WTC11 (cell line): ENCODE measurements around the gene GALNT9.

Experiments
- CREM ChIP-seq: sonication (generic); formaldehyde crosslinking; IDR thresholded peaks from 2 replicates; pipeline ENCODE4 v1.8.1; 2022; ENCODE audit warnings: mild to moderate bottlenecking, missing genetic modification reagents, moderate library complexity
- ELF4 ChIP-seq: sonication (generic); formaldehyde crosslinking; IDR thresholded peaks from 2 replicates; pipeline ENCODE4 v1.8.1; 2022; ENCODE audit warnings: low read depth, mild to moderate bottlenecking, moderate library complexity, missing genetic modification reagents
- ESRRA ChIP-seq: sonication (generic); formaldehyde crosslinking; IDR thresholded peaks from 2 replicates; pipeline ENCODE4 v1.8.1; 2022; ENCODE audit warnings: mild to moderate bottlenecking, missing genetic modification reagents, borderline replicate concordance
- ETV6 ChIP-seq: sonication (generic); formaldehyde crosslinking; IDR thresholded peaks from 2 replicates; pipeline ENCODE4 v1.8.1; 2022; ENCODE audit warnings: mild to moderate bottlenecking, missing genetic modification reagents
- FOXK1 ChIP-seq: sonication (generic); formaldehyde crosslinking; IDR thresholded peaks from 2 replicates; pipeline ENCODE4 v1.8.0; 2022; ENCODE audit warnings: mild to moderate bottlenecking, moderate library complexity, missing genetic modification reagents
- JUN ChIP-seq: sonication (generic); formaldehyde crosslinking; IDR thresholded peaks from 2 replicates; pipeline ENCODE4 v1.8.0; 2023; ENCODE audit warnings: mild to moderate bottlenecking, missing genetic modification reagents
- SP1 ChIP-seq: sonication (generic); formaldehyde crosslinking; conservative IDR thresholded peaks from 2 replicates; pipeline ENCODE4 v1.8.1; 2022; ENCODE audit warnings: missing genetic modification reagents
- TF ChIP-seq, protein P1 (sequence below): fragments of 200-600 bp; IDR thresholded peaks from 2 replicates; pipeline ENCODE4 v1.8.0; 2022; ENCODE audit warnings: antibody characterized with exemption
- TF ChIP-seq, protein P2 (sequence below): sonication (generic); formaldehyde crosslinking; conservative IDR thresholded peaks from 2 replicates; pipeline ENCODE4 v1.8.1; 2022; ENCODE audit warnings: mild to moderate bottlenecking, missing genetic modification reagents
- TF ChIP-seq, protein P3 (sequence below): sonication (generic); formaldehyde crosslinking; IDR thresholded peaks from 2 replicates; pipeline ENCODE4 v1.8.0; 2022; ENCODE audit warnings: mild to moderate bottlenecking, missing genetic modification reagents

DNA sequence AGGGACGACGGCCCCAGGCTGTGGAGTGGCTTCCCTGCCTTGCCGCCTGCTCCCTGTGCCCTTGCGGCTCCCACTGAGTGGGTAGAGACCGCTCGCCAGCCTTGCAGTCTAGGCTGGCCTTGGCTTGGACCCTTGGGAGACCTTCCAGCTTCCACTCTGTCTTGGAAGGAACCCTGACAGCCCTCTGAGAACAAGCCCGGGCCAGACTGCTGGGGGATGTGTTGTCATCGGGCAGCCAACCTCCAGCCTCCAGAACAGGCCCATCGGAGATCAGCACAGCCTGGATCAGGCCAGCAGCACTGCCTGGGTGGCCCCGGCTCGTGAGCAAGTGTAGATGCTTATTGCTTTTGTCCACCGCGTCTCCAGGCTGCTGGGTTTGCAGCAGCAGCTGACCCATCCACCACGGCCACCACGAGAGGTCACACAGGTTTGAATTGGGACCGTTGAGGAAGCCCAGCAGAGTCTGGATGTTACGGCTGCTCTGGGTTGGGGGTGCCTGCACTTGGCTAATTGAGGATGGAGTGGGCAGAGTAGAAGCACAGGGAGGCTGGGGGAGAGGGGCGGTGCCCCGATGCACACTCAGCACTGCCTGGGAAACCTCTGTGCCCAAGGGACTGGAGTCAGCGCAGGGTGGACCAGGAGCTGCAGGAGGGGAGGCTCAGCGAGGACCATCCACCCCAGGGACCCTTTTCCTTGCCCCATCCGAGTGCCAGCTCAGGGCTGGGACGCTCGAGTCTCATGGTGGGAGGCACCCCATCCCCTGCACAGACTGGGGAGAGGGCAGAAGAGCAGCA is 129.7 kb downstream of the GALNT9 start:
- TF ChIP-seq, protein P1, sequence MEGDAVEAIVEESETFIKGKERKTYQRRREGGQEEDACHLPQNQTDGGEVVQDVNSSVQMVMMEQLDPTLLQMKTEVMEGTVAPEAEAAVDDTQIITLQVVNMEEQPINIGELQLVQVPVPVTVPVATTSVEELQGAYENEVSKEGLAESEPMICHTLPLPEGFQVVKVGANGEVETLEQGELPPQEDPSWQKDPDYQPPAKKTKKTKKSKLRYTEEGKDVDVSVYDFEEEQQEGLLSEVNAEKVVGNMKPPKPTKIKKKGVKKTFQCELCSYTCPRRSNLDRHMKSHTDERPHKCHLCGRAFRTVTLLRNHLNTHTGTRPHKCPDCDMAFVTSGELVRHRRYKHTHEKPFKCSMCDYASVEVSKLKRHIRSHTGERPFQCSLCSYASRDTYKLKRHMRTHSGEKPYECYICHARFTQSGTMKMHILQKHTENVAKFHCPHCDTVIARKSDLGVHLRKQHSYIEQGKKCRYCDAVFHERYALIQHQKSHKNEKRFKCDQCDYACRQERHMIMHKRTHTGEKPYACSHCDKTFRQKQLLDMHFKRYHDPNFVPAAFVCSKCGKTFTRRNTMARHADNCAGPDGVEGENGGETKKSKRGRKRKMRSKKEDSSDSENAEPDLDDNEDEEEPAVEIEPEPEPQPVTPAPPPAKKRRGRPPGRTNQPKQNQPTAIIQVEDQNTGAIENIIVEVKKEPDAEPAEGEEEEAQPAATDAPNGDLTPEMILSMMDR, result no peak
- TF ChIP-seq JUN, result no peak
- no peak for TF ChIP-seq ESRRA (CRISPR knock-in tag)
- no peak for TF ChIP-seq SP1 (CRISPR knock-in tag)
- no peak for TF ChIP-seq CREM (CRISPR knock-in tag)
- no peak for TF ChIP-seq ETV6
- TF ChIP-seq, protein P2, sequence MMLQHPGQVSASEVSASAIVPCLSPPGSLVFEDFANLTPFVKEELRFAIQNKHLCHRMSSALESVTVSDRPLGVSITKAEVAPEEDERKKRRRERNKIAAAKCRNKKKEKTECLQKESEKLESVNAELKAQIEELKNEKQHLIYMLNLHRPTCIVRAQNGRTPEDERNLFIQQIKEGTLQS (CRISPR knock-in tag), result no peak
- TF ChIP-seq ELF4 (CRISPR knock-in tag), result no peak
- TF ChIP-seq FOXK1 (CRISPR knock-in tag), result no peak
- TF ChIP-seq, protein P3, sequence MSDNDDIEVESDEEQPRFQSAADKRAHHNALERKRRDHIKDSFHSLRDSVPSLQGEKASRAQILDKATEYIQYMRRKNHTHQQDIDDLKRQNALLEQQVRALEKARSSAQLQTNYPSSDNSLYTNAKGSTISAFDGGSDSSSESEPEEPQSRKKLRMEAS, result no peak
